Measurements from ENCODE around the gene MUC13. TPM values are rescaled to one million over a fixed set of nuclear protein-coding genes. Genes with fewer than 3 reads are reported as not detected.

The MUC13 gene
- total RNA-seq, 1 donor = not detected

GRCh38 chr3:124867511-124867910 lies 67.0 kb downstream of the MUC13 start:
- TF ChIP-seq CTCF (IDR thresholded peaks at IDR 0.05; ENCODE audit: extremely low read depth, low read depth, low read length) = no peak
- H3K9me3 ChIP-seq (ENCODE audit: low read depth, low read length) = no peaks in the 10 kb centered on the region
- H3K36me3 ChIP-seq (ENCODE audit: insufficient read depth, low read length) = peaks cover 25% of the 10 kb centered on the region
- no peaks in the 10 kb centered on the region for H3K4me1 ChIP-seq (ENCODE audit: insufficient read depth, low read length)
- no peak overlapping the region for H3K4me2 ChIP-seq (ENCODE audit: insufficient read depth, low read length)
- H3K79me2 ChIP-seq (ENCODE audit: insufficient read depth, low read length) = peaks cover 82% of the 10 kb centered on the region
- H3K4me3 ChIP-seq (ENCODE audit: insufficient read depth, low read length) = no peak overlapping the region
- H4K20me1 ChIP-seq (ENCODE audit: insufficient read depth, low read length) = peaks cover 3% of the 10 kb centered on the region
- no peak overlapping the region for H2AFZ ChIP-seq (ENCODE audit: low read length)
- H3K27me3 ChIP-seq (ENCODE audit: insufficient read depth, low read length) = no peaks in the 10 kb centered on the region
- H3K27ac ChIP-seq (ENCODE audit: low read depth, low read length) = no peak overlapping the region
- DNase-seq (ENCODE audit: insufficient read length, low spot score, missing footprints) = no peak

GRCh38 chr3:124862006-124862405 lies 72.5 kb downstream of the MUC13 start:
- Histone ChIP-seq H3K27ac (ENCODE audit: low read depth, low read length) (no peak overlapping the region), H3K79me2 (ENCODE audit: insufficient read depth, low read length) (peaks cover 59% of the 10 kb centered on the region), H2AFZ (ENCODE audit: low read length) (no peak overlapping the region), H3K4me3 (ENCODE audit: insufficient read depth, low read length) (no peak overlapping the region), H3K9me3 (ENCODE audit: low read depth, low read length) (no peaks in the 10 kb centered on the region), H3K36me3 (ENCODE audit: insufficient read depth, low read length) (peaks cover 11% of the 10 kb centered on the region), H3K27me3 (ENCODE audit: insufficient read depth, low read length) (no peaks in the 10 kb centered on the region), H4K20me1 (ENCODE audit: insufficient read depth, low read length) (no peaks in the 10 kb centered on the region), H3K4me1 (ENCODE audit: insufficient read depth, low read length) (peaks cover 36% of the 10 kb centered on the region), H3K4me2 (ENCODE audit: insufficient read depth, low read length) (no peak overlapping the region)
- DNase-seq (ENCODE audit: insufficient read length, low spot score, missing footprints) = no peak
- no peak for TF ChIP-seq CTCF (IDR thresholded peaks at IDR 0.05; ENCODE audit: extremely low read depth, low read depth, low read length)

- peaks cover 5% of the 10 kb centered on the region for H3K36me3 ChIP-seq (ENCODE audit: insufficient read depth, low read length)
- no peak for DNase-seq (ENCODE audit: insufficient read length, low spot score, missing footprints)
- H3K79me2 ChIP-seq (ENCODE audit: insufficient read depth, low read length) = peaks cover 58% of the 10 kb centered on the region
- H3K4me2 ChIP-seq (ENCODE audit: insufficient read depth, low read length) = peak overlapping the region; percentile 69
- peak overlapping the region; percentile 80 for H3K27ac ChIP-seq (ENCODE audit: low read depth, low read length)
- TF ChIP-seq CTCF (IDR thresholded peaks at IDR 0.05; ENCODE audit: extremely low read depth, low read depth, low read length) = no peak
- H3K4me1 ChIP-seq (ENCODE audit: insufficient read depth, low read length) = peaks cover 40% of the 10 kb centered on the region
- no peak overlapping the region for H2AFZ ChIP-seq (ENCODE audit: low read length)
- H3K9me3 ChIP-seq (ENCODE audit: low read depth, low read length) = no peaks in the 10 kb centered on the region
- no peaks in the 10 kb centered on the region for H4K20me1 ChIP-seq (ENCODE audit: insufficient read depth, low read length)
- no peaks in the 10 kb centered on the region for H3K27me3 ChIP-seq (ENCODE audit: insufficient read depth, low read length)
- H3K4me3 ChIP-seq (ENCODE audit: insufficient read depth, low read length) = peak overlapping the region; percentile 23
Observed at GRCh38 chr3:124861041-124861440, 73.5 kb downstream of the MUC13 start.

GRCh38 chr3:124860599-124860998 lies 74.0 kb downstream of the MUC13 start:
- no peaks in the 10 kb centered on the region for H3K9me3 ChIP-seq (ENCODE audit: low read depth, low read length)
- H3K27ac ChIP-seq (ENCODE audit: low read depth, low read length) = peak overlapping the region; percentile 80
- H3K4me1 ChIP-seq (ENCODE audit: insufficient read depth, low read length) = peaks cover 40% of the 10 kb centered on the region
- no peaks in the 10 kb centered on the region for H3K27me3 ChIP-seq (ENCODE audit: insufficient read depth, low read length)
- peaks cover 9% of the 10 kb centered on the region for H3K36me3 ChIP-seq (ENCODE audit: insufficient read depth, low read length)
- H4K20me1 ChIP-seq (ENCODE audit: insufficient read depth, low read length) = no peaks in the 10 kb centered on the region
- H2AFZ ChIP-seq (ENCODE audit: low read length) = no peak overlapping the region
- peak overlapping the region; percentile 69 for H3K4me2 ChIP-seq (ENCODE audit: insufficient read depth, low read length)
- DNase-seq (ENCODE audit: insufficient read length, low spot score, missing footprints) = peak; percentile 86
- peaks cover 62% of the 10 kb centered on the region for H3K79me2 ChIP-seq (ENCODE audit: insufficient read depth, low read length)
- peak overlapping the region; percentile 23 for H3K4me3 ChIP-seq (ENCODE audit: insufficient read depth, low read length)
- TF ChIP-seq CTCF (IDR thresholded peaks at IDR 0.05; ENCODE audit: extremely low read depth, low read depth, low read length) = no peak
